Glomerular visceral epithelial cell (primary cell): ENCODE data around the gene XCR1.
"Not testable (repeated sequence)": the region's sequence is repeated elsewhere in the genome, so short reads cannot be mapped to it uniquely, and the experiment has no call there.

Source experiments
- DNase-seq: peaks from one replicate; pipeline ENCODE4 v3.0.0-alpha.2; 2016; ENCODE audit errors: extremely low spot score

Gene XCR1

GRCh38 chr3:46038916-46039315, 11.6 kb upstream of the XCR1 start:
- DNase-seq = no peak

GRCh38 chr3:46038071-46038470, 10.8 kb upstream of the XCR1 start:
- not testable (repeated sequence) for DNase-seq

- DNase-seq = no peak
These were observed 8.9 kb upstream of the XCR1 start for GRCh38 chr3:46036191-46036590.

- no peak for DNase-seq
These were observed 4.5 kb upstream of the XCR1 start for GRCh38 chr3:46031747-46032146.

GRCh38 chr3:46031269-46031668, 4.0 kb upstream of the XCR1 start:
- DNase-seq = no peak

GRCh38 chr3:46030626-46031025, 3.3 kb upstream of the XCR1 start:
- DNase-seq = no peak

- no peak for DNase-seq
These were observed 2.8 kb upstream of the XCR1 start for GRCh38 chr3:46029953-46030543.

GRCh38 chr3:46027736-46028397, 584 bp upstream of the XCR1 start:
- no peak for DNase-seq

- DNase-seq = no peak
These were observed 2.1 kb downstream of the XCR1 start for GRCh38 chr3:46025139-46025538.

- no peak for DNase-seq
These were observed 3.2 kb downstream of the XCR1 start for GRCh38 chr3:46024131-46024530.

- DNase-seq = no peak
These were observed 4.1 kb downstream of the XCR1 start for GRCh38 chr3:46022909-46023785.

GRCh38 chr3:46021516-46021915, 5.8 kb downstream of the XCR1 start:
- no peak for DNase-seq

GRCh38 chr3:46020766-46021510, 6.3 kb downstream of the XCR1 start:
- no peak for DNase-seq

GRCh38 chr3:46019707-46020106, 7.6 kb downstream of the XCR1 start:
- no peak for DNase-seq

GRCh38 chr3:46017720-46018119, 9.6 kb downstream of the XCR1 start:
- peak; percentile 2 for DNase-seq

GRCh38 chr3:46013316-46014094, 13.8 kb downstream of the XCR1 start:
- no peak for DNase-seq

GRCh38 chr3:46012246-46012645, 15.0 kb downstream of the XCR1 start:
- DNase-seq = no peak

- no peak for DNase-seq
These were observed 16.7 kb downstream of the XCR1 start for GRCh38 chr3:46010519-46011113.

- no peak for DNase-seq
These were observed 19.2 kb downstream of the XCR1 start for GRCh38 chr3:46008058-46008457.

GRCh38 chr3:46007280-46007679, 20.0 kb downstream of the XCR1 start:
- no peak for DNase-seq
